ENCODE measurements around the gene MACROD2. TPM values are rescaled to one million over a fixed set of nuclear protein-coding genes. Genes with fewer than 3 reads are reported as not detected.

The MACROD2 gene
- total and polyA plus RNA-seq, 4 donors = 13.0 to 67.1 (median 20.7) TPM

GRCh38 chr20:15632680-15633079, 1637.4 kb downstream of the MACROD2 start:
- ATAC-seq (ENCODE audit: insufficient read depth, low FRiP score) (no peak), DNase-seq (no peak)
- Histone ChIP-seq H3K27me3 (ENCODE audit: control insufficient read depth in 3 of 3, insufficient read depth in 3 of 3, low read length in 2 of 3) (peaks cover 0 to 2% (median 0%) of the 10 kb centered on the region in 3 donors), H3K9ac (ENCODE audit: insufficient read depth in 1 of 2, low read length in 2 of 2) (no peak overlapping the region), H3K4me1 (ENCODE audit: control insufficient read depth in 5 of 5, insufficient read depth in 5 of 5, low read length in 5 of 5) (peaks cover 0 to 7% (median 0%) of the 10 kb centered on the region in 5 donors), H3K36me3 (ENCODE audit: control insufficient read depth in 4 of 4, insufficient read depth in 4 of 4, low read length in 4 of 4) (no peaks in the 10 kb centered on the region), H3K9me3 (ENCODE audit: control insufficient read depth in 4 of 4, insufficient read depth in 3 of 4, low read length in 3 of 4) (no peaks in the 10 kb centered on the region), H3K27ac (ENCODE audit: low read depth in 1 of 2, low read length in 1 of 2) (no peak overlapping the region), H3K4me3 (no peak overlapping the region)
- WGBS, 2 donors = 69 to 78% methylated on average over 3 of the region's 3 CpGs
- no peak for TF ChIP-seq CTCF (IDR thresholded peaks at IDR 0.05; ENCODE audit: control extremely low read depth, extremely low read depth)

GRCh38 chr20:15634102-15634501, 1638.8 kb downstream of the MACROD2 start:
- no peak for TF ChIP-seq CTCF (IDR thresholded peaks at IDR 0.05; ENCODE audit: control extremely low read depth, extremely low read depth)
- Histone ChIP-seq H3K4me3 (no peak overlapping the region), H3K9ac (ENCODE audit: insufficient read depth in 1 of 2, low read length in 2 of 2) (no peak overlapping the region), H3K36me3 (ENCODE audit: control insufficient read depth in 4 of 4, insufficient read depth in 4 of 4, low read length in 4 of 4) (no peaks in the 10 kb centered on the region), H3K4me1 (ENCODE audit: control insufficient read depth in 5 of 5, insufficient read depth in 5 of 5, low read length in 5 of 5) (peaks cover 0 to 12% (median 0%) of the 10 kb centered on the region in 5 donors), H3K9me3 (ENCODE audit: control insufficient read depth in 4 of 4, insufficient read depth in 3 of 4, low read length in 3 of 4) (no peaks in the 10 kb centered on the region), H3K27ac (ENCODE audit: low read depth in 1 of 2, low read length in 1 of 2) (no peak overlapping the region), H3K27me3 (ENCODE audit: control insufficient read depth in 3 of 3, insufficient read depth in 3 of 3, low read length in 2 of 3) (peaks cover 0 to 2% (median 0%) of the 10 kb centered on the region in 3 donors)
- ATAC-seq (ENCODE audit: insufficient read depth, low FRiP score) (no peak), DNase-seq (no peak)
- 93% methylated on average over 2 of the region's 2 CpGs for WGBS, 2 donors

- ATAC-seq (ENCODE audit: insufficient read depth, low FRiP score) (no peak), DNase-seq (peak in 1 of 3 donors; percentile 15)
- H3K36me3 ChIP-seq (ENCODE audit: control insufficient read depth in 4 of 4, insufficient read depth in 4 of 4, low read length in 4 of 4) = no peaks in the 10 kb centered on the region
- WGBS, 2 donors = 80 to 89% methylated on average over 5 of the region's 5 CpGs
- no peak overlapping the region for H3K4me3 ChIP-seq
- no peak overlapping the region for H3K9ac ChIP-seq (ENCODE audit: insufficient read depth in 1 of 2, low read length in 2 of 2)
- H3K9me3 ChIP-seq (ENCODE audit: control insufficient read depth in 4 of 4, insufficient read depth in 3 of 4, low read length in 3 of 4) = no peaks in the 10 kb centered on the region
- H3K4me1 ChIP-seq (ENCODE audit: control insufficient read depth in 5 of 5, insufficient read depth in 5 of 5, low read length in 5 of 5) = peaks cover 0 to 12% (median under 1%) of the 10 kb centered on the region in 5 donors
- no peaks in the 10 kb centered on the region for H3K27me3 ChIP-seq (ENCODE audit: control insufficient read depth in 3 of 3, insufficient read depth in 3 of 3, low read length in 2 of 3)
- no peak overlapping the region for H3K27ac ChIP-seq (ENCODE audit: low read depth in 1 of 2, low read length in 1 of 2)
- no peak for TF ChIP-seq CTCF (IDR thresholded peaks at IDR 0.05; ENCODE audit: control extremely low read depth, extremely low read depth)
Measured at GRCh38 chr20:15637546-15637945, 1642.2 kb downstream of the MACROD2 start.

Data from lung (tissue), 12 donors.